HCT116 (cell line): ENCODE data around the gene RAB5IF.
"Not testable (repeated sequence)": the region's sequence is repeated elsewhere in the genome, so short reads cannot be mapped to it uniquely, and the experiment has no call there.

ENCODE experiments used
- ATF3 ChIP-seq: IDR thresholded peaks from 2 replicates; pipeline ENCODE4 v1.6.1; 2012
- CEBPB ChIP-seq: IDR thresholded peaks from 2 replicates; pipeline ENCODE4 v1.6.1; 2012; ENCODE audit warnings: low read depth
- EZH2phosphoT487 ChIP-seq: fragments of 200-600 bp; IDR thresholded peaks from 2 replicates; pipeline ENCODE4 v1.6.1; 2018; ENCODE audit warnings: antibody characterized with exemption, borderline replicate concordance
- POLR2A ChIP-seq: IDR thresholded peaks from 2 replicates; pipeline ENCODE4 v1.7.0; 2011; ENCODE audit warnings: borderline replicate concordance; ENCODE audit not compliant: insufficient read depth, insufficient read length; ENCODE audit errors: extremely low read depth
- POLR2AphosphoS5 ChIP-seq: IDR thresholded peaks from 2 replicates; pipeline ENCODE4 v1.6.1; 2011; ENCODE audit warnings: mild to moderate bottlenecking, low read depth, low read length, moderate library complexity
- RAD21 ChIP-seq: IDR thresholded peaks from 2 replicates; pipeline ENCODE4 v1.6.1; 2012; ENCODE audit warnings: low read depth, mild to moderate bottlenecking
- SIN3A ChIP-seq: IDR thresholded peaks from 2 replicates; pipeline ENCODE4 v1.6.1; 2012; ENCODE audit warnings: low read depth
- TF ChIP-seq, protein P1 (sequence below), 3 experiments: fragments of 200-600 bp in 1 of 3; sonication (generic) in 1 of 3; IDR thresholded peaks in 2 of 3; conservative IDR thresholded peaks in 1 of 3; 2 replicates each; pipeline ENCODE4 v1.5.1; 2012 to 2017; ENCODE audit warnings: low read depth in 2 of 3, low read length in 2 of 3, antibody characterized with exemption in 1 of 3, borderline replicate concordance in 1 of 3, control low read depth in 1 of 3, mild to moderate bottlenecking in 1 of 3, mixed read lengths in 1 of 3, mixed run types in 1 of 3, moderate library complexity in 1 of 3; ENCODE audit not compliant: insufficient read depth in 1 of 3

GRCh38 chr20:36608388-36608728 is 2.8 kb downstream of the RAB5IF start:
- not testable (repeated sequence) for TF ChIP-seq POLR2AphosphoS5, POLR2A, EZH2phosphoT487, CEBPB, RAD21, ATF3, SIN3A
- TF ChIP-seq, protein P1, sequence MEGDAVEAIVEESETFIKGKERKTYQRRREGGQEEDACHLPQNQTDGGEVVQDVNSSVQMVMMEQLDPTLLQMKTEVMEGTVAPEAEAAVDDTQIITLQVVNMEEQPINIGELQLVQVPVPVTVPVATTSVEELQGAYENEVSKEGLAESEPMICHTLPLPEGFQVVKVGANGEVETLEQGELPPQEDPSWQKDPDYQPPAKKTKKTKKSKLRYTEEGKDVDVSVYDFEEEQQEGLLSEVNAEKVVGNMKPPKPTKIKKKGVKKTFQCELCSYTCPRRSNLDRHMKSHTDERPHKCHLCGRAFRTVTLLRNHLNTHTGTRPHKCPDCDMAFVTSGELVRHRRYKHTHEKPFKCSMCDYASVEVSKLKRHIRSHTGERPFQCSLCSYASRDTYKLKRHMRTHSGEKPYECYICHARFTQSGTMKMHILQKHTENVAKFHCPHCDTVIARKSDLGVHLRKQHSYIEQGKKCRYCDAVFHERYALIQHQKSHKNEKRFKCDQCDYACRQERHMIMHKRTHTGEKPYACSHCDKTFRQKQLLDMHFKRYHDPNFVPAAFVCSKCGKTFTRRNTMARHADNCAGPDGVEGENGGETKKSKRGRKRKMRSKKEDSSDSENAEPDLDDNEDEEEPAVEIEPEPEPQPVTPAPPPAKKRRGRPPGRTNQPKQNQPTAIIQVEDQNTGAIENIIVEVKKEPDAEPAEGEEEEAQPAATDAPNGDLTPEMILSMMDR (IDR thresholded peaks at IDR 0.05 in 2 of 3, conservative IDR thresholded peaks at IDR 0.05 in 1 of 3; ENCODE audit: borderline replicate concordance in 1 of 3, insufficient read depth in 1 of 3, low read depth in 2 of 3, low read length in 2 of 3) = not testable (repeated sequence)
